ENCODE results near the gene NPC2.
"Not testable (repeated sequence)": the region's sequence is repeated elsewhere in the genome, so short reads cannot be mapped to it uniquely, and the experiment has no call there.

NPC2 gene

DNA sequence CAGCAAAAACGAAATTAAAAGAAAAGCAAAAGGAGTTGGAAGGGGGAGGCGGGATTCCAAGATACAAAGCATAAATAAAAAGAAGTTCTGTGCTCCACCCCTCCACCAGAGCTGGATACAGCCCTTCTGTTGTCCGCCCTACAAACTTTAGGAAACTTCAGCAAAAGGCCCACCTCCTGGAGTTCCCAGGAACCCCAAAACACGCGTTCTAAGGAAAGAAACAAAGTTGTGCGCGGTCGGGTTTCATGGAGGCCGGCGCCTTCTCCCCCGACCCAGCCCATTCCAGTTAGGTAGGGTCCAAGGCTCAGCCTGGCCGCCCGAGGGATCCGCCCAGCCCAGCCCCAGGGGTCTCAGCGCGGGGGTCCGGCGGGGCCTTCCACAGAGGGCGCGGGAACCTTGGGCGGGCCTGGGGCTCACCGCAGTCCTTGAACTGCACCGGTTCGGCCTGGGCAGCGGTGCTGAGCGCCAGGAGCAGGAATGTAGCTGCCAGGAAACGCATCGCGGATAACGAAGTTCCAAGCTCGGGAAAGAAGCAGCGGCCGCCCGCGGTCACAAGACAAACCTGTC is at the start of gene NPC2:
NPC2 (minus strand) TSS at position 530 of the 567 bp plus-strand sequence; CDS start at position 499, 31 bp downstream.
- Histone ChIP-seq H3K36me3 (ENCODE audit: insufficient read depth, low read length) (peaks cover 5% of the 10 kb centered on the region), H3K9ac (ENCODE audit: low read depth, low read length) (peak within 1 kb of the TSS; percentile 89), H3K9me3 (ENCODE audit: control insufficient read depth, insufficient read depth, low read length) (no peaks in the 10 kb centered on the region), H3K4me1 (ENCODE audit: insufficient read depth, low read length) (peaks cover 11% of the 10 kb centered on the region)

DNA sequence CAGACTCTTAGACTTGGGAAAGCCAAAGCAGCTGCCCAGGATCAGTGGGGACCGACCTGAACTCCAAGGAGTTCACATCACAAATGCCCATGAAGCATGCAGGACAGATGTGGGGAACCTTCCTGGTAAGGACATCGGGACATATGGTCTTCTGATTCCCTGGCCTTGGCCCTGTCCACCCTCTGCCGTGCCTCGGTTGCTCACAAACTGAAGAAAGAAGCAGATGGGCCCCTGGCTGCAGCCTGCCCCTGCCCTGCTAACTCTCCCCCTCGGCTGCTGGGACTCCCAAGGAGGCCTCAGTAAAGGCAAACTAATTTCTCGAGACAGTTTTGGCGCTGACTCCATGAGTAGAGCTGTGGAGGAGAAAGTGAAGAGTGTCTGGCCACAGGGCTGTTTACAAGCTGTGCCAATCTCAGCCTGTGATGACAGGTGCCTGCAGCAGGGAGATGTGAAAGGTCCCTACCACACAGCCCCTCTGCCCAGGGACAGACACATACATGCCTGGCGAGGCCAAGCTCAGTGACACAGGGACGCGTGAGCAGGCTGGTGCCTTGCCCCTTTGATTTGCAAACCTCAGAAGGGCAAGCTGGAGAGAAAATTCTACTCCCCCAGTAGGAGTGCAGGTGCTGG is 49.1 kb upstream of the NPC2 start:
- Histone ChIP-seq H3K9ac (ENCODE audit: low read depth, low read length) (no peak overlapping the region), H3K9me3 (ENCODE audit: control insufficient read depth, insufficient read depth, low read length) (no peaks in the 10 kb centered on the region), H3K36me3 (ENCODE audit: insufficient read depth, low read length) (no peaks in the 10 kb centered on the region), H3K4me1 (ENCODE audit: insufficient read depth, low read length) (no peaks in the 10 kb centered on the region)

DNA sequence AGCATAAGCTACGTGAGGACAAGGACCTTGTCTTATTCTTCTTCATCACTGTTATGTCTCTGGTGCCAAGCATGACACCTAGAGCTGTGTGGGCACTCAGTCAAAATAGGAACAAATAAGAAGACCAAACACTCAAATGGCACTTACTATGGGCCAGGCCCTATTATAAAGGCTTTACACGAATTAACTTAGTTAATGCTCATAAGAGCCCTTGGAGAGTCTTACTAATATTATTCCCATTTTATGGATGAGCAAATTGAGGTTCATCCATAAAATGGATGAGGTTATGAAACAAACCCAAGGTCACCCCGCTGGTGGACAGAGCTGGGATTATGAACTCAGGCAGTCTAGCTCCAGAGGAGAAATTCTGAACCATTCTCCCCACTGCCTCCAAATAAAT is 48.1 kb upstream of the NPC2 start:
- no peak overlapping the region for H3K9ac ChIP-seq (ENCODE audit: low read depth, low read length)
- no peaks in the 10 kb centered on the region for H3K9me3 ChIP-seq (ENCODE audit: control insufficient read depth, insufficient read depth, low read length)
- no peaks in the 10 kb centered on the region for H3K36me3 ChIP-seq (ENCODE audit: insufficient read depth, low read length)
- H3K4me1 ChIP-seq (ENCODE audit: insufficient read depth, low read length): no peaks in the 10 kb centered on the region

DNA sequence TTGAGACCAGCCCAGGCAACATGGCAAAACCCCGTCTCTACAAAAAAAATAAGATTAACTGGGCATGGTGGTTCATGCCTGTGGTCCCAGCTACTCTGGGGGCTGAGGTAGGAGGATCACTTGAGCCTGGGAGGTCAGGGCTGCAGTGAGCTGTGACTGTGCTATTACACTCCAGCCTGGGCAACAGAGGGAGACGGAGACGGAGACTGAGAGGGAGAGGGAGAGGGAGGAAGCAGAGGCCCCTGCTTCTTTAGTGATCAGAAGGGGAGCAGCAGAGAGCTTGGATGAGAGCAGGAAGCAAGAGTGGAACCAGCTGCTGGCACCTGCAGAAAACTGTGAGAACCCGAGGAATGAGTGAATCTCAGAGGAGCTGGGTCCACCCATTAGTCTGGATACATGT is 46.4 kb upstream of the NPC2 start:
- Histone ChIP-seq H3K9ac (ENCODE audit: low read depth, low read length) (no peak overlapping the region), H3K36me3 (ENCODE audit: insufficient read depth, low read length) (no peaks in the 10 kb centered on the region), H3K9me3 (ENCODE audit: control insufficient read depth, insufficient read depth, low read length) (no peaks in the 10 kb centered on the region), H3K4me1 (ENCODE audit: insufficient read depth, low read length) (no peaks in the 10 kb centered on the region)

DNA sequence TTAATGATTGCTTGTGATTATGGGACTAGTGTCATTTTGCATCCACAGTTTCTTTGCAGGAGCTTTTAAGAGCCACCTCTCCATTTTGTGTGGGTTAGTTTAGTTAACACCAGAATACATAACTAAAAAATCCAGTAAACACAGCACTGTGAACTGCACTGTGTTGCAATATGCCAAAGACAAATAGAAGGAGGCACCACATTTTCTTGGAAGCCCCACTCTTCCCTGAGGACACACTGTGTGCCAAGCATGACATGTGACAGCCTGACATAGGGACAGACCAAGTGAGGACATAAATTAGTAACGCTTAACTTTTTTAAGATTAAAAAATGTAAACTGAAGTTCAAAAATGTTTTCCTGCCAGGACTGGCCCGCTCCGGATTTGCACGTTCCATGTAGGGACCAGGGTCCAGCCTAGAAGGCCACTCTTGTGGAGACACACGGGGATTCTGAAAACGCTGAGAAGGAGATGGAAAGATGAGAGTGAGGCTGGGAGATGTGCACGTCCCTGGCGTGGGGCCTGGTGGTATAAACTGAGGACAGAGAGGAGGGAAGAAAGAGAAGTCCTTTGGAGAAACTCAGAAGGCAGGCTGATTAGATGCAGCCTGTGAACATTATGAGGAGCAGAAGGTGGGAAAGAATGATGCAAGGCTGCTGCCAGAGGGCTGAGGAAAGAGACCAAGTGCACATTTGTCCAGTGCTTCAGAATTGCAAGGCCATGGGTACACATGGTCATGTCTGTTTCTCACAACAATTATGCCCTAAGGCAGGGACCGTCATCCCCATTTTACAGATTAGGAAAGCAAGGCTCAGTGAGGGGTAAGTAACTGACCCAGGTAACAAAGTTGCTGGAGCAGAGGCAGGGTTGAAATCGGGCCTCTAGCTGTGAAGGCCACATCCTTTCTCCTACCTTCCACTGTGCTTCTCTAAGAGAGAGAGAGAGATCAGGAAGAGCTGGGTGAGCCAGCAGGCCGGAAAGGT is 45.6 kb upstream of the NPC2 start:
- Histone ChIP-seq H3K9ac (ENCODE audit: low read depth, low read length) (no peak overlapping the region), H3K4me1 (ENCODE audit: insufficient read depth, low read length) (no peaks in the 10 kb centered on the region), H3K36me3 (ENCODE audit: insufficient read depth, low read length) (no peaks in the 10 kb centered on the region), H3K9me3 (ENCODE audit: control insufficient read depth, insufficient read depth, low read length) (no peaks in the 10 kb centered on the region)

DNA sequence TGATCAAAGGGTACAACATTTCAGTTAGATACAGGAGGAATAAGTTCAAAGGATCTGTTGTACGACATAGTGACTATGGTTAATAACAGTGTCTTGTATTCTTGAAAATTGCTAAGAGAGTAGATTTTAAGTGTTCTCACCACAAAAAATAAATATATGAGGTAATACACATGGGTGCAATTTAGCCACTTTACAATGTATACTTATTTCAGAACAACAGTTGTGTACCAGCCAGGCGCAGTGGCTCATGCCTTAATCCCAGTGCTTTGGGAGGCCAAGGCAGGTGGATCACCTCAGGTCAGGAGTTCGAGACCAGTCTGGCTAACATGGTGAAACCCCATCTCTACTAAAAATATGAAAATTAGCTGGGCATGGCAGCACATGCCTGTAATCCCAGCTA is 43.2 kb upstream of the NPC2 start:
- not testable (repeated sequence) for H3K36me3 ChIP-seq (ENCODE audit: insufficient read depth, low read length); H3K9ac ChIP-seq (ENCODE audit: low read depth, low read length); H3K9me3 ChIP-seq (ENCODE audit: control insufficient read depth, insufficient read depth, low read length); H3K4me1 ChIP-seq (ENCODE audit: insufficient read depth, low read length)

DNA sequence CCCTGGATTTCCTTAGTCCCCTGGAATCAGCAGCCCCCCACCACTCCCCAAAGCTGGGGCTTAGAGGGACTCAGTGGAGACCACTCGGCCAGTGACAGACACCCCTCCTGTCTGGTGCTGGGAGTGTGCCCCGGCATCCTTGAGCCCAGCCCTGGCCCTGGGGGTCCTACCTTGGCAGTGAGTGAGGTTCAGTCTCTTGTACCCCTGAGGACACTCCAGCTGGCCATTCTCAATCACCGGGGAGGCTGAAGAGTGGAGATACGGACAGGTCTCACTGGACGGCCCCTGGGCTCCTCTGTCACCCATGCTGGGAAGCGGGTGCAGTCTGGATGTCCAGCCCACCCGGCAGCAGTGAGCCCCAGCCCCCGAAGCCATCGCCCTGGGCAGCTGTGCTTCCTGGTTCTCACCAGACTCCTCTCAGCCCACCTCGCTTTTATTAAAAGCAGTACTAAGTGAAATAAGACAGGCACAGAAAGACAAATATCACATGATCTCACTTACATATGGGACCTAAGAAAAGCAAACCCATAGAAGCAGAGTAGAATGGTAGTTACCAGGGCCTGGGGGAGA is 42.7 kb upstream of the NPC2 start:
- Histone ChIP-seq H3K9ac (ENCODE audit: low read depth, low read length) (no peak overlapping the region), H3K9me3 (ENCODE audit: control insufficient read depth, insufficient read depth, low read length) (no peaks in the 10 kb centered on the region), H3K4me1 (ENCODE audit: insufficient read depth, low read length) (peaks cover 4% of the 10 kb centered on the region; the same call in 1 of the 2 replicates), H3K36me3 (ENCODE audit: insufficient read depth, low read length) (no peaks in the 10 kb centered on the region)

DNA sequence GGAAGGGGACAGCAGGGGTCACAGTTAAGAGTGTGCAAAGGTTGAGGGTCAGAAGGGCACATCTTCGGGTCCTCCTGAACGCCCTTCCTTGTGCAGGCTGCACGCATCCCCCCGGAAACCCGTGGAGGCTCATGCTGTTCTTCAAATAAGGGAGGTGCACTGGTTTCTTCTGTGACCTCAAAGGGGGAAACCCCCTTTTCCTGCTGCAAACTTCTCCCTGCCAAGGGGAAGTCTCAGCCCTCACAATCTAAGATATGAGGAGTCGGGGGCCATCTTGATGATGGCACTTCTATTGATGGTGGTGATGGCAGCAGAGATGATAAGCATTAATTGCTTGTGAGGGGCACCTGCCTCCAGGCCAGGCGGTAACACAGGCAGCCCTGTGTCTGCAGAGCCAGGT is 40.5 kb upstream of the NPC2 start:
- no peaks in the 10 kb centered on the region for H3K9me3 ChIP-seq (ENCODE audit: control insufficient read depth, insufficient read depth, low read length)
- H3K9ac ChIP-seq (ENCODE audit: low read depth, low read length): no peak overlapping the region
- H3K36me3 ChIP-seq (ENCODE audit: insufficient read depth, low read length): no peaks in the 10 kb centered on the region
- peaks cover 4% of the 10 kb centered on the region; the same call in 1 of the 2 replicates for H3K4me1 ChIP-seq (ENCODE audit: insufficient read depth, low read length)

DNA sequence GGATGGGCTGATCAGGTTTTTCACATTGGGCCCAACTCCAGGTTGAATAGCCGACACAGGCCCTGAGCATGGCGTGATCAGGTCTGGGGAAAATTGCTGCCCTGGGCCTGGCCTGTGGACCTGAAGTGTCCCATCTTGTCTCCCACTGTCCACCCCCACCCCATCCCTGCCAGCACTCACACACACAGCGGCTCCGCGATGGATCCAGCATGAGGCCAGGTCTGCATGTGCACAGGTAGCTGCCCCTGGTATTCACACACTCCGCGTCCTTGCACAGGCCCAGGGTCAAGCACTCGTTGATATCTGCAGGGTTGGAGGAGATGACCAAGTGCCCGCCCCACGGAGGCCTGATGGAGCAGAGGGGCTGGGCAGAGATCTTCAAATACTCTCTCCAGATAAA is 39.1 kb upstream of the NPC2 start:
- no peaks in the 10 kb centered on the region for H3K36me3 ChIP-seq (ENCODE audit: insufficient read depth, low read length)
- H3K9ac ChIP-seq (ENCODE audit: low read depth, low read length): no peak overlapping the region
- no peaks in the 10 kb centered on the region for H3K9me3 ChIP-seq (ENCODE audit: control insufficient read depth, insufficient read depth, low read length)
- H3K4me1 ChIP-seq (ENCODE audit: insufficient read depth, low read length): peaks cover 4% of the 10 kb centered on the region; the same call in 1 of the 2 replicates

DNA sequence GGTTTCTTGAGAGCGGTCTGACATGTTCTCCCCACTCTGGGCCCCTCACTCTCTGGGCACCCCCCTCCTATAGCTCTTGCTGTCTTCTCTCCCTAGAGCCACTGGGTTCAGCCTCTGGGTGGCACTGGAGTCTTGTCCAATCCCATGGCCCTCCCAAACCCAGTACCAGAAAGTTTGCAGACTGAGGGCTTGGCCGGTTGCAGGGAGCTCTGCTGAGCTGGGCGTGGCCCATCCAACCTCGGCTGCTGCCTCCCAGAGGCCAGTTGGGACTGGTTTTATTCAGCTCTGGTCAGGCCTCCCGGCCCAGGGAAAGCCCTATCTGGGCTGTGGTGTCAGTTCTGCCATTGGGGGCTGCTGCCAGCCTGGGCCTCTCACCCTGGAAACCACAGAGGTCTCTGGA is 38.4 kb upstream of the NPC2 start:
- Histone ChIP-seq H3K36me3 (ENCODE audit: insufficient read depth, low read length) (no peaks in the 10 kb centered on the region), H3K9me3 (ENCODE audit: control insufficient read depth, insufficient read depth, low read length) (no peaks in the 10 kb centered on the region), H3K4me1 (ENCODE audit: insufficient read depth, low read length) (peaks cover 9% of the 10 kb centered on the region; the same call in 1 of the 2 replicates), H3K9ac (ENCODE audit: low read depth, low read length) (no peak overlapping the region)

DNA sequence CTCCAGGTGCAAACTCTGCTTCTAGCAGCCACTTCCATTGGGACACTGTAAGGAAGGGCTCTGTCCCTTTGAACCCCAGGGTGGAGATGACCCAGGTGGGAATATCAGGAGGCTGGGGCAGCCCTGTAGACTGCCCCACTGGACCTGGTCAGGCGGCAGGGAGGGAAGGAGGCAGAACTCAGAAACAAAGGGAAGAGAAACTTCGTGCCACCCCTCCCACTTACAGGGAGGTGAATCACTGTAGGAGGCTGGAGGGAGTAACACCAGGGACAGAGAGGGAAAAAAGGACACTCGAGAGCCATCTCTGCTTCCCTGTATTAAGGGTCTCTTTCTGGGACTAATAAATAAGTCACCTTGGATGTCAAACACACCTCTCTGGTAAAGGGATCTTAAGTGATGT is 37.9 kb upstream of the NPC2 start:
- Histone ChIP-seq H3K36me3 (ENCODE audit: insufficient read depth, low read length) (no peaks in the 10 kb centered on the region), H3K4me1 (ENCODE audit: insufficient read depth, low read length) (peaks cover 9% of the 10 kb centered on the region; the same call in 1 of the 2 replicates), H3K9ac (ENCODE audit: low read depth, low read length) (no peak overlapping the region), H3K9me3 (ENCODE audit: control insufficient read depth, insufficient read depth, low read length) (no peaks in the 10 kb centered on the region)

DNA sequence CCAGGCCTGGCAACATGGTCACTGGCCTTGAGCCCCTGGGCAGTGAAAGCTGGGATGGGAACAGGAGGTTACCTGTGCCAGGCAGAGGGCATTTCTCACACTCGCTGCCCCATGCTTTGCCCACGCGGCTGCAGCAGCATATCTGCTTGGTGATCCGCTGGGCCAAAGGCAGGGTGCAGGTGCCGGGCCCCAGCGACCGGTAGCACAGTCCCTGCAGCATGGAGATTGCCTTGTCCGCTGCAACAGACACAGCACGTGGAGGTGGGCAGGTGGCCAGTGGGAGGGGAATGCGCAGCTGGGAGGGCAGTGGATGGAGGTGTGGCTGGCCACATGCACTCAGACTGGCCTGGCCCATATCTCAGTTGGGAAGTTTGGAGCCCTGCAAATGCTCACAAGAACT is 35.8 kb upstream of the NPC2 start:
- peaks cover 12% of the 10 kb centered on the region; the same call in 1 of the 2 replicates for H3K4me1 ChIP-seq (ENCODE audit: insufficient read depth, low read length)
- H3K36me3 ChIP-seq (ENCODE audit: insufficient read depth, low read length): no peaks in the 10 kb centered on the region
- H3K9me3 ChIP-seq (ENCODE audit: control insufficient read depth, insufficient read depth, low read length): no peaks in the 10 kb centered on the region
- no peak overlapping the region for H3K9ac ChIP-seq (ENCODE audit: low read depth, low read length)

DNA sequence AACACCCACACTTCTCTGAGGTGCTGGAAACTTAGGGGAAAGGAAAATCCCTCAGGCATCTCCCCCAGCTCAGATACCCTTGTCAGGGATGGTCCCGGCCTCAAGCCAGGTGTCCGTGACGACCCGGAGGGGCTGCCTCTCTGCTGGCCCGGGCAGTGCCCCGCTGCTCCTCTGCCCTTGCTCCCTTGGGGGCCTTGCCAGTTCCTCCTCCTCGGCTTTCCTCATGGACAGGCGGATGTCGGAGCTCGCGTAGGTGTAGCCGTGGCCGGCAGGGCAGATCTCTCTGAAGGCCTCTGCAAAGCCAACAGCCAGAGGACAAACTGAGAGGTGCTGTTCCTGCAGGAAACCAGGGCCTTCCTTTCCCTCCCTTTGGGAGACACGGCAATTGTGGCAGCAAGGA is 35.3 kb upstream of the NPC2 start:
- Histone ChIP-seq H3K9me3 (ENCODE audit: control insufficient read depth, insufficient read depth, low read length) (no peaks in the 10 kb centered on the region), H3K9ac (ENCODE audit: low read depth, low read length) (no peak overlapping the region), H3K4me1 (ENCODE audit: insufficient read depth, low read length) (peaks cover 12% of the 10 kb centered on the region; the same call in 1 of the 2 replicates), H3K36me3 (ENCODE audit: insufficient read depth, low read length) (no peaks in the 10 kb centered on the region)

DNA sequence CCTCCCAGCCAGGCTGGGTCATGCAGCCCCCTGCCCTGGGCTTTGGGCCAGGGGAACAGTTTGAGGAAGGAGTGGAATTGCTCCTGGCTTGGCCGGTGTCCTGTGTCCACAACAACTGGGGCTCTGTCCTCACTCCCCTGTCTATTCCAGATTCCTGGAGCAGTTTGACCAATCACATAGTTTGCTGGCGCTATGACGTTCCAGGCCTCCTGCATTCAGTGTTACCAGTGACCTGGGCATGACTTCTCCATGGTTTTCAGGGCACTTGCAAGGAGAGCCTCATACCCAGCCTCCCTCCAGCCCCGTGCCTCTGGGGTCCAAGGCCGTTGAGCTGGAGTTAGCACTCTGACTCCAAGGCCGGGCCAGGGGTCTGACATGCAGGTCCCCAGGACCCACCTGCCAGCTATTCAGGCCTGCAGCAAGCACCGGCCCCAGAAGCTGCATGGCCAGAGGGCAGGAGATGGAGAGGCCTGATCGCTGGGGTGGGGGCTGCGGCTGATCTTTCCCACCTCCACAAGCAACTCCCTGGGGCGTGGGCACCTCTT is 34.7 kb upstream of the NPC2 start:
- Histone ChIP-seq H3K9ac (ENCODE audit: low read depth, low read length) (no peak overlapping the region), H3K4me1 (ENCODE audit: insufficient read depth, low read length) (peaks cover 12% of the 10 kb centered on the region; the same call in 1 of the 2 replicates), H3K36me3 (ENCODE audit: insufficient read depth, low read length) (no peaks in the 10 kb centered on the region), H3K9me3 (ENCODE audit: control insufficient read depth, insufficient read depth, low read length) (no peaks in the 10 kb centered on the region)
